Measurements from ENCODE around the gene PPP1R16B.

Gene PPP1R16B

GRCh38 chr20:38896009-38896594, 90.6 kb downstream of the PPP1R16B start:
- Histone ChIP-seq H3K4me1 (ENCODE audit: control insufficient read depth, insufficient read depth, low read length) (peaks cover 8% of the 10 kb centered on the region), H3K9ac (ENCODE audit: low read depth, low read length) (no peak overlapping the region), H3K9me3 (ENCODE audit: control insufficient read depth, insufficient read depth, low read length) (no peaks in the 10 kb centered on the region), H3K27me3 (ENCODE audit: control insufficient read depth, insufficient read depth, low read length) (no peaks in the 10 kb centered on the region), H3K36me3 (ENCODE audit: control insufficient read depth, insufficient read depth, low read length) (no peaks in the 10 kb centered on the region), H3K4me3 (ENCODE audit: low read depth, low read length) (no peak overlapping the region)

GRCh38 chr20:38897267-38897666, 91.8 kb downstream of the PPP1R16B start:
- no peaks in the 10 kb centered on the region for H3K27me3 ChIP-seq (ENCODE audit: control insufficient read depth, insufficient read depth, low read length)
- no peaks in the 10 kb centered on the region for H3K9me3 ChIP-seq (ENCODE audit: control insufficient read depth, insufficient read depth, low read length)
- no peak overlapping the region for H3K9ac ChIP-seq (ENCODE audit: low read depth, low read length)
- peaks cover 8% of the 10 kb centered on the region for H3K4me1 ChIP-seq (ENCODE audit: control insufficient read depth, insufficient read depth, low read length)
- no peak overlapping the region for H3K4me3 ChIP-seq (ENCODE audit: low read depth, low read length)
- no peaks in the 10 kb centered on the region for H3K36me3 ChIP-seq (ENCODE audit: control insufficient read depth, insufficient read depth, low read length)

- no peak overlapping the region for H3K9ac ChIP-seq (ENCODE audit: low read depth, low read length)
- no peaks in the 10 kb centered on the region for H3K4me1 ChIP-seq (ENCODE audit: control insufficient read depth, insufficient read depth, low read length)
- H3K4me3 ChIP-seq (ENCODE audit: low read depth, low read length) = no peak overlapping the region
- H3K36me3 ChIP-seq (ENCODE audit: control insufficient read depth, insufficient read depth, low read length) = peaks cover 6% of the 10 kb centered on the region
- no peaks in the 10 kb centered on the region for H3K27me3 ChIP-seq (ENCODE audit: control insufficient read depth, insufficient read depth, low read length)
- H3K9me3 ChIP-seq (ENCODE audit: control insufficient read depth, insufficient read depth, low read length) = no peaks in the 10 kb centered on the region
These were observed 95.1 kb downstream of the PPP1R16B start for GRCh38 chr20:38900606-38901005.

- H3K27me3 ChIP-seq (ENCODE audit: control insufficient read depth, insufficient read depth, low read length) = no peaks in the 10 kb centered on the region
- no peaks in the 10 kb centered on the region for H3K9me3 ChIP-seq (ENCODE audit: control insufficient read depth, insufficient read depth, low read length)
These were observed 97.1 kb downstream of the PPP1R16B start for GRCh38 chr20:38902601-38903000.

GRCh38 chr20:38903335-38903734, 97.8 kb downstream of the PPP1R16B start:
- Histone ChIP-seq H3K4me1 (ENCODE audit: control insufficient read depth, insufficient read depth, low read length) (no peaks in the 10 kb centered on the region), H3K36me3 (ENCODE audit: control insufficient read depth, insufficient read depth, low read length) (peaks cover 6% of the 10 kb centered on the region), H3K27me3 (ENCODE audit: control insufficient read depth, insufficient read depth, low read length) (no peaks in the 10 kb centered on the region), H3K4me3 (ENCODE audit: low read depth, low read length) (no peak overlapping the region), H3K9me3 (ENCODE audit: control insufficient read depth, insufficient read depth, low read length) (no peaks in the 10 kb centered on the region), H3K9ac (ENCODE audit: low read depth, low read length) (no peak overlapping the region)

More at GRCh38 chr20:38902601-38903000, 97.1 kb downstream of the PPP1R16B start:
- H3K4me1 ChIP-seq (ENCODE audit: control insufficient read depth, insufficient read depth, low read length) = no peaks in the 10 kb centered on the region
- no peak overlapping the region for H3K4me3 ChIP-seq (ENCODE audit: low read depth, low read length)
- no peak overlapping the region for H3K9ac ChIP-seq (ENCODE audit: low read depth, low read length)
- peaks cover 6% of the 10 kb centered on the region for H3K36me3 ChIP-seq (ENCODE audit: control insufficient read depth, insufficient read depth, low read length)

GRCh38 chr20:38905375-38905774, 99.9 kb downstream of the PPP1R16B start:
- no peak overlapping the region for H3K9ac ChIP-seq (ENCODE audit: low read depth, low read length)
- H3K4me3 ChIP-seq (ENCODE audit: low read depth, low read length) = no peak overlapping the region
- H3K27me3 ChIP-seq (ENCODE audit: control insufficient read depth, insufficient read depth, low read length) = no peaks in the 10 kb centered on the region
- H3K36me3 ChIP-seq (ENCODE audit: control insufficient read depth, insufficient read depth, low read length) = peaks cover 6% of the 10 kb centered on the region
- H3K4me1 ChIP-seq (ENCODE audit: control insufficient read depth, insufficient read depth, low read length) = no peaks in the 10 kb centered on the region
- H3K9me3 ChIP-seq (ENCODE audit: control insufficient read depth, insufficient read depth, low read length) = no peaks in the 10 kb centered on the region

- H3K9ac ChIP-seq (ENCODE audit: low read depth, low read length) = no peak overlapping the region
- peaks cover 6% of the 10 kb centered on the region for H3K36me3 ChIP-seq (ENCODE audit: control insufficient read depth, insufficient read depth, low read length)
- H3K4me3 ChIP-seq (ENCODE audit: low read depth, low read length) = no peak overlapping the region
- no peaks in the 10 kb centered on the region for H3K9me3 ChIP-seq (ENCODE audit: control insufficient read depth, insufficient read depth, low read length)
- no peaks in the 10 kb centered on the region for H3K27me3 ChIP-seq (ENCODE audit: control insufficient read depth, insufficient read depth, low read length)
- H3K4me1 ChIP-seq (ENCODE audit: control insufficient read depth, insufficient read depth, low read length) = no peaks in the 10 kb centered on the region
These were observed 102.6 kb downstream of the PPP1R16B start for GRCh38 chr20:38907918-38908677.

GRCh38 chr20:38915355-38915754, 109.9 kb downstream of the PPP1R16B start:
- H3K36me3 ChIP-seq (ENCODE audit: control insufficient read depth, insufficient read depth, low read length) = peaks cover 4% of the 10 kb centered on the region
- no peak overlapping the region for H3K4me3 ChIP-seq (ENCODE audit: low read depth, low read length)
- H3K9me3 ChIP-seq (ENCODE audit: control insufficient read depth, insufficient read depth, low read length) = no peaks in the 10 kb centered on the region
- no peaks in the 10 kb centered on the region for H3K27me3 ChIP-seq (ENCODE audit: control insufficient read depth, insufficient read depth, low read length)
- no peak overlapping the region for H3K9ac ChIP-seq (ENCODE audit: low read depth, low read length)
- H3K4me1 ChIP-seq (ENCODE audit: control insufficient read depth, insufficient read depth, low read length) = no peaks in the 10 kb centered on the region

- H3K4me1 ChIP-seq (ENCODE audit: control insufficient read depth, insufficient read depth, low read length) = no peaks in the 10 kb centered on the region
- H3K27me3 ChIP-seq (ENCODE audit: control insufficient read depth, insufficient read depth, low read length) = no peaks in the 10 kb centered on the region
- H3K4me3 ChIP-seq (ENCODE audit: low read depth, low read length) = no peak overlapping the region
- H3K9ac ChIP-seq (ENCODE audit: low read depth, low read length) = no peak overlapping the region
- peaks cover 4% of the 10 kb centered on the region for H3K36me3 ChIP-seq (ENCODE audit: control insufficient read depth, insufficient read depth, low read length)
- no peaks in the 10 kb centered on the region for H3K9me3 ChIP-seq (ENCODE audit: control insufficient read depth, insufficient read depth, low read length)
These were observed 112.2 kb downstream of the PPP1R16B start for GRCh38 chr20:38917657-38918056.

GRCh38 chr20:38918172-38918571, 112.7 kb downstream of the PPP1R16B start:
- H3K4me3 ChIP-seq (ENCODE audit: low read depth, low read length) = no peak overlapping the region
- H3K4me1 ChIP-seq (ENCODE audit: control insufficient read depth, insufficient read depth, low read length) = no peaks in the 10 kb centered on the region
- H3K9me3 ChIP-seq (ENCODE audit: control insufficient read depth, insufficient read depth, low read length) = no peaks in the 10 kb centered on the region
- peaks cover 4% of the 10 kb centered on the region for H3K36me3 ChIP-seq (ENCODE audit: control insufficient read depth, insufficient read depth, low read length)
- no peaks in the 10 kb centered on the region for H3K27me3 ChIP-seq (ENCODE audit: control insufficient read depth, insufficient read depth, low read length)
- no peak overlapping the region for H3K9ac ChIP-seq (ENCODE audit: low read depth, low read length)

- H3K36me3 ChIP-seq (ENCODE audit: control insufficient read depth, insufficient read depth, low read length) = peaks cover 4% of the 10 kb centered on the region
These were observed 114.2 kb downstream of the PPP1R16B start for GRCh38 chr20:38919683-38920082.

GRCh38 chr20:38920411-38920810, 114.9 kb downstream of the PPP1R16B start:
- H3K27me3 ChIP-seq (ENCODE audit: control insufficient read depth, insufficient read depth, low read length) = no peaks in the 10 kb centered on the region
- no peak overlapping the region for H3K9ac ChIP-seq (ENCODE audit: low read depth, low read length)
- no peak overlapping the region for H3K4me3 ChIP-seq (ENCODE audit: low read depth, low read length)
- no peaks in the 10 kb centered on the region for H3K4me1 ChIP-seq (ENCODE audit: control insufficient read depth, insufficient read depth, low read length)
- H3K36me3 ChIP-seq (ENCODE audit: control insufficient read depth, insufficient read depth, low read length) = peaks cover 4% of the 10 kb centered on the region
- no peaks in the 10 kb centered on the region for H3K9me3 ChIP-seq (ENCODE audit: control insufficient read depth, insufficient read depth, low read length)

More at GRCh38 chr20:38919683-38920082, 114.2 kb downstream of the PPP1R16B start:
- Histone ChIP-seq H3K27me3 (ENCODE audit: control insufficient read depth, insufficient read depth, low read length) (no peaks in the 10 kb centered on the region), H3K9me3 (ENCODE audit: control insufficient read depth, insufficient read depth, low read length) (no peaks in the 10 kb centered on the region), H3K4me3 (ENCODE audit: low read depth, low read length) (no peak overlapping the region), H3K4me1 (ENCODE audit: control insufficient read depth, insufficient read depth, low read length) (no peaks in the 10 kb centered on the region), H3K9ac (ENCODE audit: low read depth, low read length) (no peak overlapping the region)

All from iPS-15b (cell line).